ENCODE results near the gene TJP1.
A peak's percentile ranks its signal among the peaks of the same experiment; 100 is the strongest.

The TJP1 gene

GRCh38 chr15:29813009-29813408 lies 9.3 kb downstream of the TJP1 start:
- DNase-seq (ENCODE audit: insufficient read length, low spot score) (no peak), FAIRE-seq (no peak)
- TF ChIP-seq CTCF (IDR thresholded peaks at IDR 0.05; ENCODE audit: insufficient read depth, missing control alignments), result no peak

GRCh38 chr15:29812384-29812694 lies 9.9 kb downstream of the TJP1 start:
- DNase-seq (ENCODE audit: insufficient read length, low spot score), result no peak
- TF ChIP-seq CTCF (IDR thresholded peaks at IDR 0.05; ENCODE audit: insufficient read depth, missing control alignments), result no peak
- FAIRE-seq, result peak; percentile 58

- FAIRE-seq, result no peak
- no peak for DNase-seq (ENCODE audit: insufficient read length, low spot score)
- TF ChIP-seq CTCF (IDR thresholded peaks at IDR 0.05; ENCODE audit: insufficient read depth, missing control alignments), result no peak
Observed at GRCh38 chr15:29811691-29812383, 10.4 kb downstream of the TJP1 start.

- DNase-seq (ENCODE audit: insufficient read length, low spot score), result no peak
- no peak for FAIRE-seq
Observed at GRCh38 chr15:29805708-29806104, 16.6 kb downstream of the TJP1 start.

GRCh38 chr15:29805043-29805707 lies 17.1 kb downstream of the TJP1 start:
- no peak for FAIRE-seq
- no peak for DNase-seq (ENCODE audit: insufficient read length, low spot score)
- TF ChIP-seq CTCF (IDR thresholded peaks at IDR 0.05; ENCODE audit: insufficient read depth, missing control alignments), result no peak

More at GRCh38 chr15:29805708-29806104, 16.6 kb downstream of the TJP1 start:
- no peak for TF ChIP-seq CTCF (IDR thresholded peaks at IDR 0.05; ENCODE audit: insufficient read depth, missing control alignments)

- DNase-seq (ENCODE audit: insufficient read length, low spot score) (no peak), FAIRE-seq (no peak)
- TF ChIP-seq CTCF (IDR thresholded peaks at IDR 0.05; ENCODE audit: insufficient read depth, missing control alignments), result no peak
Observed at GRCh38 chr15:29802411-29802810, 19.9 kb downstream of the TJP1 start.
